ENCODE data around the gene RBM28. TPM values are rescaled to one million over a fixed set of nuclear protein-coding genes. Genes with fewer than 3 reads are reported as not detected.

Gene RBM28
- total RNA-seq, 1 donor from 2014 or later, result 67.7 TPM

GRCh38 chr7:128267595-128267924 is 76.1 kb downstream of the RBM28 start:
- Mint-ChIP-seq H3K36me3 (ENCODE audit: low read depth) (no peaks in the 10 kb centered on the region), H3K4me3 (ENCODE audit: low read depth) (no peak overlapping the region), H3K27ac (no peak overlapping the region), H3K4me1 (ENCODE audit: low read depth) (no peaks in the 10 kb centered on the region), H3K27me3 (ENCODE audit: low read depth) (peaks cover 18% of the 10 kb centered on the region), H3K9me3 (no peaks in the 10 kb centered on the region)
- no peak for DNase-seq (ENCODE audit: low spot score)
- intact Hi-C loops (cut with micrococcal nuclease), result no loop called here

GRCh38 chr7:128266883-128267594 is 76.7 kb downstream of the RBM28 start:
- intact Hi-C loops (cut with micrococcal nuclease), result no loop called here
- no peaks in the 10 kb centered on the region for H3K4me1 Mint-ChIP-seq (ENCODE audit: low read depth)

GRCh38 chr7:128266529-128266882 is 77.2 kb downstream of the RBM28 start:
- H3K36me3 Mint-ChIP-seq (ENCODE audit: low read depth), result no peaks in the 10 kb centered on the region
- no peak for DNase-seq (ENCODE audit: low spot score)
- no peaks in the 10 kb centered on the region for H3K9me3 Mint-ChIP-seq
- no peak overlapping the region for H3K27ac Mint-ChIP-seq
- no peak overlapping the region for H3K4me3 Mint-ChIP-seq (ENCODE audit: low read depth)
- intact Hi-C loops (cut with micrococcal nuclease), result no loop called here
- no peaks in the 10 kb centered on the region for H3K4me1 Mint-ChIP-seq (ENCODE audit: low read depth)
- peaks cover 15% of the 10 kb centered on the region for H3K27me3 Mint-ChIP-seq (ENCODE audit: low read depth)

More at GRCh38 chr7:128266883-128267594, 76.7 kb downstream of the RBM28 start:
- H3K4me3 Mint-ChIP-seq (ENCODE audit: low read depth), result no peak overlapping the region
- H3K27me3 Mint-ChIP-seq (ENCODE audit: low read depth), result peaks cover 15% of the 10 kb centered on the region
- H3K9me3 Mint-ChIP-seq, result no peaks in the 10 kb centered on the region
- no peak overlapping the region for H3K27ac Mint-ChIP-seq
- no peaks in the 10 kb centered on the region for H3K36me3 Mint-ChIP-seq (ENCODE audit: low read depth)
- no peak for DNase-seq (ENCODE audit: low spot score)

GRCh38 chr7:128265906-128266300 is 77.8 kb downstream of the RBM28 start:
- intact Hi-C loops (cut with micrococcal nuclease), result no loop called here
- no peaks in the 10 kb centered on the region for H3K9me3 Mint-ChIP-seq
- H3K36me3 Mint-ChIP-seq (ENCODE audit: low read depth), result no peaks in the 10 kb centered on the region
- no peak overlapping the region for H3K4me3 Mint-ChIP-seq (ENCODE audit: low read depth)
- no peak overlapping the region for H3K27ac Mint-ChIP-seq
- H3K4me1 Mint-ChIP-seq (ENCODE audit: low read depth), result no peaks in the 10 kb centered on the region
- peaks cover 13% of the 10 kb centered on the region for H3K27me3 Mint-ChIP-seq (ENCODE audit: low read depth)
- no peak for DNase-seq (ENCODE audit: low spot score)

GRCh38 chr7:128265156-128265905 is 78.4 kb downstream of the RBM28 start:
- no peak for DNase-seq (ENCODE audit: low spot score)
- no peak overlapping the region for H3K4me3 Mint-ChIP-seq (ENCODE audit: low read depth)
- H3K9me3 Mint-ChIP-seq, result no peaks in the 10 kb centered on the region
- H3K4me1 Mint-ChIP-seq (ENCODE audit: low read depth), result no peaks in the 10 kb centered on the region
- H3K27ac Mint-ChIP-seq, result no peak overlapping the region
- peaks cover 12% of the 10 kb centered on the region for H3K27me3 Mint-ChIP-seq (ENCODE audit: low read depth)
- H3K36me3 Mint-ChIP-seq (ENCODE audit: low read depth), result no peaks in the 10 kb centered on the region
- intact Hi-C loops (cut with micrococcal nuclease), result no loop called here

- no peak overlapping the region for H3K27ac Mint-ChIP-seq
- H3K36me3 Mint-ChIP-seq (ENCODE audit: low read depth), result no peaks in the 10 kb centered on the region
- no peaks in the 10 kb centered on the region for H3K4me1 Mint-ChIP-seq (ENCODE audit: low read depth)
- H3K27me3 Mint-ChIP-seq (ENCODE audit: low read depth), result peaks cover 7% of the 10 kb centered on the region
- intact Hi-C loops (cut with micrococcal nuclease), result no loop called here
- no peaks in the 10 kb centered on the region for H3K9me3 Mint-ChIP-seq
- no peak overlapping the region for H3K4me3 Mint-ChIP-seq (ENCODE audit: low read depth)
- no peak for DNase-seq (ENCODE audit: low spot score)
Observed at GRCh38 chr7:128264477-128264876, 79.2 kb downstream of the RBM28 start.

GRCh38 chr7:128263420-128263819 is 80.3 kb downstream of the RBM28 start:
- Mint-ChIP-seq H3K4me3 (ENCODE audit: low read depth) (no peak overlapping the region), H3K36me3 (ENCODE audit: low read depth) (no peaks in the 10 kb centered on the region), H3K27ac (no peak overlapping the region), H3K9me3 (no peaks in the 10 kb centered on the region), H3K27me3 (ENCODE audit: low read depth) (peaks cover 4% of the 10 kb centered on the region), H3K4me1 (ENCODE audit: low read depth) (no peaks in the 10 kb centered on the region)
- intact Hi-C loops (cut with micrococcal nuclease), result no loop called here
- DNase-seq (ENCODE audit: low spot score), result no peak

GRCh38 chr7:128262273-128263028 is 81.3 kb downstream of the RBM28 start:
- no peaks in the 10 kb centered on the region for H3K4me1 Mint-ChIP-seq (ENCODE audit: low read depth)
- no peak for DNase-seq (ENCODE audit: low spot score)
- H3K9me3 Mint-ChIP-seq, result no peaks in the 10 kb centered on the region
- H3K36me3 Mint-ChIP-seq (ENCODE audit: low read depth), result no peaks in the 10 kb centered on the region
- H3K27me3 Mint-ChIP-seq (ENCODE audit: low read depth), result peaks cover 6% of the 10 kb centered on the region
- intact Hi-C loops (cut with micrococcal nuclease), result no loop called here
- H3K27ac Mint-ChIP-seq, result no peak overlapping the region
- H3K4me3 Mint-ChIP-seq (ENCODE audit: low read depth), result no peak overlapping the region

GRCh38 chr7:128260069-128260795 is 83.5 kb downstream of the RBM28 start:
- no peak overlapping the region for H3K4me3 Mint-ChIP-seq (ENCODE audit: low read depth)
- intact Hi-C loops (cut with micrococcal nuclease), result no loop called here
- H3K4me1 Mint-ChIP-seq (ENCODE audit: low read depth), result no peaks in the 10 kb centered on the region
- H3K36me3 Mint-ChIP-seq (ENCODE audit: low read depth), result no peaks in the 10 kb centered on the region
- H3K27ac Mint-ChIP-seq, result no peak overlapping the region
- H3K27me3 Mint-ChIP-seq (ENCODE audit: low read depth), result peaks cover 4% of the 10 kb centered on the region
- no peak for DNase-seq (ENCODE audit: low spot score)
- H3K9me3 Mint-ChIP-seq, result no peaks in the 10 kb centered on the region

- H3K36me3 Mint-ChIP-seq (ENCODE audit: low read depth), result no peaks in the 10 kb centered on the region
- intact Hi-C loops (cut with micrococcal nuclease), result no loop called here
Observed at GRCh38 chr7:128259131-128260061, 84.3 kb downstream of the RBM28 start.

GRCh38 chr7:128257458-128257857 is 86.2 kb downstream of the RBM28 start:
- H3K4me3 Mint-ChIP-seq (ENCODE audit: low read depth), result no peak overlapping the region
- DNase-seq (ENCODE audit: low spot score), result no peak
- H3K36me3 Mint-ChIP-seq (ENCODE audit: low read depth), result no peaks in the 10 kb centered on the region
- H3K4me1 Mint-ChIP-seq (ENCODE audit: low read depth), result no peaks in the 10 kb centered on the region
- intact Hi-C loops (cut with micrococcal nuclease), result no loop called here
- H3K27me3 Mint-ChIP-seq (ENCODE audit: low read depth), result peaks cover 4% of the 10 kb centered on the region
- no peak overlapping the region for H3K27ac Mint-ChIP-seq
- no peaks in the 10 kb centered on the region for H3K9me3 Mint-ChIP-seq

More at GRCh38 chr7:128259131-128260061, 84.3 kb downstream of the RBM28 start:
- H3K4me3 Mint-ChIP-seq (ENCODE audit: low read depth), result no peak overlapping the region
- no peaks in the 10 kb centered on the region for H3K9me3 Mint-ChIP-seq
- H3K27ac Mint-ChIP-seq, result no peak overlapping the region
- H3K4me1 Mint-ChIP-seq (ENCODE audit: low read depth), result no peaks in the 10 kb centered on the region
- no peak for DNase-seq (ENCODE audit: low spot score)
- H3K27me3 Mint-ChIP-seq (ENCODE audit: low read depth), result peaks cover 4% of the 10 kb centered on the region

- Mint-ChIP-seq H3K36me3 (ENCODE audit: low read depth) (no peaks in the 10 kb centered on the region), H3K4me1 (ENCODE audit: low read depth) (no peaks in the 10 kb centered on the region)
- intact Hi-C loops (cut with micrococcal nuclease), result no loop called here
Observed at GRCh38 chr7:128255271-128255670, 88.4 kb downstream of the RBM28 start.

More at GRCh38 chr7:128255271-128255670, 88.4 kb downstream of the RBM28 start:
- Mint-ChIP-seq H3K27ac (no peak overlapping the region), H3K4me3 (ENCODE audit: low read depth) (no peak overlapping the region), H3K9me3 (no peaks in the 10 kb centered on the region), H3K27me3 (ENCODE audit: low read depth) (peaks cover 4% of the 10 kb centered on the region)
- DNase-seq (ENCODE audit: low spot score), result no peak
